ENCODE results near the gene ZNF586.
"Not testable (repeated sequence)": the region's sequence is repeated elsewhere in the genome, so short reads cannot be mapped to it uniquely, and the experiment has no call there.

Gene ZNF586

GRCh38 chr19:57769345-57770131 is at the start of gene ZNF586:
Gene ZNF586, plus strand, starts transcription at chr19:57769676. Its CDS starts 167 bp downstream, at chr19:57769843.
- DNase-seq (ENCODE audit: low spot score), result peak; percentile 92
- CTCF ChIA-PET, result interaction anchor here (0.7 kb wide), 1 partner anchor 462 kb away, joined by 4 read pairs; no protein-coding TSS in a partner anchor
- TF ChIP-seq CTCF (conservative IDR thresholded peaks at IDR 0.05; ENCODE audit: low read depth), result no peak
- POLR2A ChIA-PET (ENCODE audit: low non-redundant PET), result no interaction called here
- H3K27ac ChIP-seq, result peak within 1 kb of the TSS; percentile 81

- no peak for DNase-seq (ENCODE audit: low spot score)
- no peak for TF ChIP-seq CTCF (conservative IDR thresholded peaks at IDR 0.05; ENCODE audit: low read depth)
- ChIA-PET POLR2A (ENCODE audit: low non-redundant PET) (no interaction called here), CTCF (no interaction called here)
- no peak overlapping the region for H3K27ac ChIP-seq
Measured at GRCh38 chr19:57719901-57720519, 49.5 kb upstream of the ZNF586 start.

- DNase-seq (ENCODE audit: low spot score), result no peak
- CTCF ChIA-PET, result no interaction called here
- POLR2A ChIA-PET (ENCODE audit: low non-redundant PET), result no interaction called here
- no peak overlapping the region for H3K27ac ChIP-seq
- no peak for TF ChIP-seq CTCF (conservative IDR thresholded peaks at IDR 0.05; ENCODE audit: low read depth)
Measured at GRCh38 chr19:57720878-57721277, 48.6 kb upstream of the ZNF586 start.

GRCh38 chr19:57738320-57738719 is 31.2 kb upstream of the ZNF586 start:
- peak; percentile 17; the same call in 1 of the 2 replicates for TF ChIP-seq CTCF (conservative IDR thresholded peaks at IDR 0.05; ENCODE audit: low read depth)
- H3K27ac ChIP-seq; DNase-seq (ENCODE audit: low spot score); POLR2A ChIA-PET (ENCODE audit: low non-redundant PET): not testable (repeated sequence)
- CTCF ChIA-PET, result interaction anchor here (0.9 kb wide), 1 partner anchor 8 kb away, joined by 3 read pairs; the partner anchor contains the start of gene ZNF776

- CTCF ChIA-PET, result interaction anchor here (0.7 kb wide), 1 partner anchor 9 kb away, joined by 3 read pairs; no protein-coding TSS in a partner anchor
- POLR2A ChIA-PET (ENCODE audit: low non-redundant PET); DNase-seq (ENCODE audit: low spot score); H3K27ac ChIP-seq: not testable (repeated sequence)
Measured at GRCh38 chr19:57738770-57739169, 30.7 kb upstream of the ZNF586 start.

GRCh38 chr19:57746580-57747471 is 22.6 kb upstream of the ZNF586 start, which contains the start of gene ZNF776:
Gene ZNF776, plus strand, starts transcription at chr19:57746815. Its CDS starts 244 bp downstream, at chr19:57747059.
- TF ChIP-seq CTCF (conservative IDR thresholded peaks at IDR 0.05; ENCODE audit: low read depth), result no peak
- ChIA-PET POLR2A (ENCODE audit: low non-redundant PET) (no interaction called here), CTCF (interaction anchor here (0.5 to 1.1 kb wide), 5 partner anchors 8 to 1130 kb away, joined by 3 to 4 read pairs (median 3); no protein-coding TSS in a partner anchor)
- peak; percentile 92 for DNase-seq (ENCODE audit: low spot score)
- H3K27ac ChIP-seq, result peak within 1 kb of the TSS; percentile 80

All from RWPE1 (cell line).